ENCODE measurements around the gene WSCD2.

The WSCD2 gene

DNA sequence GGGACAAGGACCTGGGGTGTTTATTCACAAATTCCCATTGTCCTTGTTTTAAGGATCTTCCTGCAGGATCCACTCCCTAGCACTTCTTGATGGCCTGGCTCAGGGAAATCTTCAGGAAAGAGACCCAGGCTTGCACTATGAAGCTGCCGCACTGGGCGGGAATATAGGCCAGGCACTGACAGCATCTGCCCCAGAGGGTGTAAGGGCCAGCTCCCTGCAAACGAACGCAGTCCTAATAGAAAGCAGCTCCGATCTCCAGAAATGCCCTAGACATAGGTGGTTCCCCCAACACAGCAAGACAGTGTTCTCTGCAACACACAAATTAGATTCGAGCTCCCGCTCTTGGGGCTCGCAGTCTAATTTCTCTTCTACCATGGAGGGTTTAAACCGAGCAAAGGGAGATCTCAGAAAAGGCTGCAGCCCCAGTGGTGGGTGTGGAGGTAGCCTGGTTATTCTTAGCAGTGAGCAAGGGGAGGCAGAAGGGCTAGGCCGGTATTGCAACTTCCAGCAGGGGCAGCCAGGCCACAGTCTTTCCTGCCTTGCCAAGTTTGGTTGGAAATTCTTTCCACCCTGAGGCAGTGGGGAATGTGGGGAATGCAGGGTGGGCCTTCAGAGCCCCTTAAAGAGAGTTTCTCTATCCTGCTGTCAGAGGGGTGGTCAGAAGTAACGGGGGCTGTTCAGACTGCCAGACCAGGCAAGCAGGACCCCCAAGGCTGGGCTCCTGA, 16.1 kb upstream of the WSCD2 start:
- TF ChIP-seq, protein P1, sequence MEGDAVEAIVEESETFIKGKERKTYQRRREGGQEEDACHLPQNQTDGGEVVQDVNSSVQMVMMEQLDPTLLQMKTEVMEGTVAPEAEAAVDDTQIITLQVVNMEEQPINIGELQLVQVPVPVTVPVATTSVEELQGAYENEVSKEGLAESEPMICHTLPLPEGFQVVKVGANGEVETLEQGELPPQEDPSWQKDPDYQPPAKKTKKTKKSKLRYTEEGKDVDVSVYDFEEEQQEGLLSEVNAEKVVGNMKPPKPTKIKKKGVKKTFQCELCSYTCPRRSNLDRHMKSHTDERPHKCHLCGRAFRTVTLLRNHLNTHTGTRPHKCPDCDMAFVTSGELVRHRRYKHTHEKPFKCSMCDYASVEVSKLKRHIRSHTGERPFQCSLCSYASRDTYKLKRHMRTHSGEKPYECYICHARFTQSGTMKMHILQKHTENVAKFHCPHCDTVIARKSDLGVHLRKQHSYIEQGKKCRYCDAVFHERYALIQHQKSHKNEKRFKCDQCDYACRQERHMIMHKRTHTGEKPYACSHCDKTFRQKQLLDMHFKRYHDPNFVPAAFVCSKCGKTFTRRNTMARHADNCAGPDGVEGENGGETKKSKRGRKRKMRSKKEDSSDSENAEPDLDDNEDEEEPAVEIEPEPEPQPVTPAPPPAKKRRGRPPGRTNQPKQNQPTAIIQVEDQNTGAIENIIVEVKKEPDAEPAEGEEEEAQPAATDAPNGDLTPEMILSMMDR (IDR thresholded peaks at IDR 0.05; ENCODE audit: extremely low read depth, insufficient read depth, missing control alignments), result no peak
- in situ Hi-C loops (cut with MboI; ENCODE audit: low pct_unique_long_range_greater_than_20kb, low sequenced_read_pairs, unreplicated experiment), result no loop called here
- DNase-seq (ENCODE audit: low spot score), result no peak

DNA sequence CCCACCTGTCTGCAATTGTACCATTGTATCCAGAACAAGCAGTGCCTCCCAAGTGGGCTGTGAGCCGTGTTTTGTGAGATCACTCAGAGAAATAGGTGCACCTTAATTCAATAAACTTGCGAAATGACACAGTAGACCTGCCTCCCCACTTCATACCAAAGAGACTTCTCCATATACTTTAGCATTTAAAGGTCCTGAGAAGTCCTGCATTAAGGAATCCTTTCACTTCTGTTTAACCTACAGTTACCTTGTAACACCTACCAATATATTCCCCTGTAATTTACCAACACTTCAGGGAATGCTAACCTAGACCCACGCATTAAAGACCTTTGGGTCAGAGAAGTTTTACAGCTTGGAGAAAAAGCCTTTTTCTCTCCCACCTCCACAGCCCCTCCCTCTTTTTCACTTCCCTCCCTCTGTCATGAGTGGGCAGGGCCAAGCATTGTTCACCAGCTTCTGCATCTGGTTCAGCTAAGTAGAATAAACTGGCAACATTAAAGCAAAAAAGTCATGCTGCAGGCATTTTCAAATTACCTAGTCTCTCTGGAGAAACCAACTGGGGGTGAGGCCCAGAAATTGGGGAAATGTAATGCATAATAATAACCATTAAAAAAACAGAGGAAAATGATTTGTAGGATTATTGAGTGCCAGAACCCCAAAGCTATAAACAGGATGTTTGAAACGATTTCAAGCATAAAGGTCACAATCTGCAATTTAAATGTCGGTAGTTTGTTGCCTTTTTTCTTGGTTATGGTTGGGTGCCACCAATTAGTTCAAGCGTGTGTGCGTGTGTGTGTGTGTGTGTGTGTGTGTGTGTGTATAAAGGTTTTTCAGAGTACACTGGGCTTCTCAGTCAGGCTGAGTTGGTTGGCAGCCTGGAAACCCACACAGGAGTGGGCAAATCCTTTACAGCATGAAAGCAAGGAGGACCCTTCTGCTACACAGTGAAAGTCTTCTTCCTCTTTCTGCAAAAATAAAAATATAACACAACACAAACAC, 13.7 kb upstream of the WSCD2 start:
- no peak for DNase-seq (ENCODE audit: low spot score)
- TF ChIP-seq, protein P1 (IDR thresholded peaks at IDR 0.05; ENCODE audit: extremely low read depth, insufficient read depth, missing control alignments), result no peak
- in situ Hi-C loops (cut with MboI; ENCODE audit: low pct_unique_long_range_greater_than_20kb, low sequenced_read_pairs, unreplicated experiment), result no loop called here

DNA sequence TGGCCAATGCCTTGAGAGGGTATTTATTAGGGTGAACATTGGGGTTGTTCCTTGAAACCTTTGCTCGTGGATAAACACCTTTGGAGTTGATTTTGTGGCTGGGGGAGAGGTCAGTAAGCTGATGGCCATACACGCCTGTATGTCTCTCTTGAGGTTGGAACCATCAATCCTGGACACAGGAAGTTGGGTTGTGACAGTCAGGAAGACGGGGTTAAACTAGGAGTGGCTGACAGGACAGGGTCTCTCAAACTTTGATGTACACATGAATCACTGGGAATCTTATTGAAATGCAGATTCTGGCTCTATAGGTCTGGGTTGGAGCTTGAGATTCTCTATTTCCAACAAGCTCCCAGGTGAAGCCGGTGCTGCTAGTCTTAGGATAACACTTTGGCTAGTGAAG, 12.8 kb upstream of the WSCD2 start:
- TF ChIP-seq, protein P1 (IDR thresholded peaks at IDR 0.05; ENCODE audit: extremely low read depth, insufficient read depth, missing control alignments), result no peak
- DNase-seq (ENCODE audit: low spot score), result no peak
- in situ Hi-C loops (cut with MboI; ENCODE audit: low pct_unique_long_range_greater_than_20kb, low sequenced_read_pairs, unreplicated experiment), result no loop called here

DNA sequence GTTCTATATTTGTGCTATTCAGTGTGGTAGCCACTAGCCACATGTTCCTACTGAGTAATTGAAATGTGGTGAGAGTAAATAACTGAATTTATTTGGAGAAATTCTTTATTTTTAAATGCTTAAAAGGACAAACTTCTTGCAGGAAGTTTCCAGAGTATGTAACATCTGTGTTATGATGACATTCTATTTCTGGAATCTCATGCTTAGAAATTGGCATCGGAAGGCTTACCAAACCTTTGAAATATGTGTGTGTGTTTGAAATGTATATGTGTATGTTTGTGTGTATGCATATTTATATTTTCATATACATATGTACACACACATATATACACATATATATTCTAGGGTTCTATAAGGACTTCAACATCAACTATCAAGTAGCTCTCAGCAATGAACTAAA, 12.4 kb upstream of the WSCD2 start:
- in situ Hi-C loops (cut with MboI; ENCODE audit: low pct_unique_long_range_greater_than_20kb, low sequenced_read_pairs, unreplicated experiment), result no loop called here
- DNase-seq (ENCODE audit: low spot score), result no peak
- TF ChIP-seq, protein P1 (IDR thresholded peaks at IDR 0.05; ENCODE audit: extremely low read depth, insufficient read depth, missing control alignments), result no peak

DNA sequence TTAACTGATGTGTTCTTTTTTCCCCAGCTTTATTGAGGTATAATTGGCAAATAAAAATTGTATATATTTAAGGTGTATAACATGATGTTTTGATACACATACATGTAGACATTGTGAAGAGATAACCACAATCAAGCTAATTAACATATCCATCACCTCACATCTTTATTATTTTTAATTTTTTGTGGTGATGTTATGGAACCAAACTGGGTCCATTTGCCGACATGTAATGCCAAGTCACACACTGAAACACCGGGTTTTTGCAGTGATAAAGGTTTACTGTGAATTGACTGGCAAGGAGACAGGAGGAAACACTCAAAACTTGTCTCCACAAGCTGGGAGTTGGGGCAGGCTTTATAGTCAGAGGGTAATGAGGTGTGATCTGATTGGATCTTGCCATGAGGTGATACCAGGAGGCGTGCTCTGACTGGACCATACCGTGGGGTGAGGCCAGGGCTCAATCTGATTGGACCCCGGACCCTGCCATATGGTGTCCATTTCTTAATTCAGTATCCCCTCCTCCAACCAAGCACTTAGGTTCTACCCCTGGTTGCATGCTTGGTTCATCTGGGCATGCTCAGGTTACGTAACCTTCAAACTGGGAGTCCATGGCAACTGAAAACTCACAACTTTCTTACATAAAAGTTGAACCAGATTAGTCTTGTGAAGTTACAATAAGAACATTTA, 11.8 kb upstream of the WSCD2 start:
- in situ Hi-C loops (cut with MboI; ENCODE audit: low pct_unique_long_range_greater_than_20kb, low sequenced_read_pairs, unreplicated experiment), result no loop called here
- TF ChIP-seq, protein P1 (IDR thresholded peaks at IDR 0.05; ENCODE audit: extremely low read depth, insufficient read depth, missing control alignments), result no peak
- DNase-seq (ENCODE audit: low spot score), result no peak

DNA sequence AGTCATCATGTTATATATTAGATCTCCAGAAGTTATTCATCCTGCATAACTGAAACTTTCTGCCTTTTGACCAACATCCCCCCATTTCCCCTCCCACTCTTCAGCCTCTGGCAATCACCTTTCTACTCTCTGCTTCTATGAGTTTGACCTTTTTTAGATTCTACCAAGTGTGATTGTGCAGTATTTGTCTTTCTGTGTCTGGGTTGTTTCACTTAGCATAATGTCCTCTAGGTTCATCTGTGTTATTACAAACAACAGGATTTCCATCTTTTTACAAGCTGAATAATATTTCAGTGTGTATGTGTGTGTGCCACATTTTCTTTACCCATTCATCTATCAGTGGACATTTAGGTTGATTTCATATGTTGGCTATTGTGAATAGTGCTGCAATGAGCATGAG, 11.2 kb upstream of the WSCD2 start:
- TF ChIP-seq, protein P1 (IDR thresholded peaks at IDR 0.05; ENCODE audit: extremely low read depth, insufficient read depth, missing control alignments), result no peak
- in situ Hi-C loops (cut with MboI; ENCODE audit: low pct_unique_long_range_greater_than_20kb, low sequenced_read_pairs, unreplicated experiment), result no loop called here
- DNase-seq (ENCODE audit: low spot score), result no peak
